CD14-positive monocyte (primary cell): ENCODE results near the gene MRPL51. TPM values are rescaled to one million over a fixed set of nuclear protein-coding genes. Genes with fewer than 3 reads are reported as not detected.

Experiments used
- DNase-seq, 3 donors: peaks; one replicate each; pipeline ENCODE4 v3.0.0-alpha.2; 2011 to 2022
- H2AFZ ChIP-seq: 2 replicates; pipeline ENCODE4 v1.6.0; 2012; ENCODE audit warnings: mild to moderate bottlenecking, low read depth, low read length, inconsistent platforms; ENCODE audit not compliant: insufficient read depth, poor library complexity, severe bottlenecking
- H3K27ac ChIP-seq, 2 donors: 1 replicate in 1 of 2; 2 replicates in 1 of 2; pipeline ENCODE4 v1.5.1; 2012 to 2013; ENCODE audit warnings: low read length in 2 of 2, control low read depth in 1 of 2, inconsistent platforms in 1 of 2, low read depth in 1 of 2, mild to moderate bottlenecking in 1 of 2
- H3K27me3 ChIP-seq, 2 donors: one replicate each; pipeline versions ENCODE4 v1.6.0 to v1.6.1; 2011 to 2013; ENCODE audit warnings: low read length in 2 of 2; ENCODE audit not compliant: control insufficient read depth in 2 of 2, insufficient read depth in 2 of 2
- H3K36me3 ChIP-seq, 2 donors: replicated peaks in 1 of 2; 1 replicate in 1 of 2; 2 replicates in 1 of 2; pipeline versions ENCODE4 v1.5.1 to v1.6.1; 2012 to 2013; ENCODE audit warnings: low read length in 2 of 2, control low read depth in 1 of 2, inconsistent platforms in 1 of 2, mild to moderate bottlenecking in 1 of 2; ENCODE audit not compliant: insufficient read depth in 2 of 2, control insufficient read depth in 1 of 2
- H3K4me1 ChIP-seq, 2 donors: 1 replicate in 1 of 2; 2 replicates in 1 of 2; pipeline versions ENCODE4 v1.5.1 to v1.6.1; 2012 to 2013; ENCODE audit warnings: low read length in 2 of 2, control low read depth in 1 of 2, inconsistent platforms in 1 of 2, mild to moderate bottlenecking in 1 of 2, moderate library complexity in 1 of 2; ENCODE audit not compliant: insufficient read depth in 2 of 2, control insufficient read depth in 1 of 2
- H3K4me2 ChIP-seq: replicated peaks from 2 replicates; pipeline ENCODE3; 2012; ENCODE audit warnings: low read length, moderate library complexity, mild to moderate bottlenecking; ENCODE audit not compliant: poor library complexity, severe bottlenecking; ENCODE audit errors: extremely low read depth
- H3K4me3 ChIP-seq, 3 experiments: fragments of 200-600 bp in 1 of 3; sonication (generic) in 1 of 3; replicated peaks in 1 of 3; 1 replicate in 2 of 3; 2 replicates in 1 of 3; pipeline ENCODE4 v1.5.1; 2011 to 2013; ENCODE audit warnings: low read length in 3 of 3, mild to moderate bottlenecking in 3 of 3, control low read depth in 2 of 3, low read depth in 2 of 3, inconsistent platforms in 1 of 3, moderate library complexity in 1 of 3
- H3K79me2 ChIP-seq: 2 replicates; pipeline ENCODE4 v1.6.0; 2012; ENCODE audit warnings: mild to moderate bottlenecking, control low read depth, inconsistent platforms, low read length, moderate library complexity; ENCODE audit not compliant: insufficient read depth
- H3K9ac ChIP-seq: 2 replicates; pipeline ENCODE4 v1.6.0; 2017; ENCODE audit warnings: low read length, mild to moderate bottlenecking; ENCODE audit not compliant: insufficient read depth, poor library complexity, severe bottlenecking
- H3K9me3 ChIP-seq, 2 donors: replicated peaks in 1 of 2; 1 replicate in 1 of 2; 2 replicates in 1 of 2; pipeline versions ENCODE4 v1.5.1 to v1.6.1; 2012 to 2013; ENCODE audit warnings: low read length in 2 of 2, control low read depth in 1 of 2; ENCODE audit not compliant: control insufficient read depth in 1 of 2, insufficient read depth in 1 of 2
- H4K20me1 ChIP-seq: 2 replicates; pipeline ENCODE4 v1.6.0; 2012; ENCODE audit warnings: mild to moderate bottlenecking, low read length, control low read depth, moderate library complexity; ENCODE audit not compliant: insufficient read depth
- H3K27ac Mint-ChIP-seq, 7 donors: one replicate each; pipeline ENCODE4 v1.8.0; 2020; ENCODE audit warnings: mild to moderate bottlenecking in 7 of 7, mixed read lengths in 7 of 7, moderate library complexity in 6 of 7, inconsistent platforms in 2 of 7
- H3K27me3 Mint-ChIP-seq, 3 donors: one replicate each; pipeline ENCODE4 v1.8.0; 2021 to 2022; ENCODE audit warnings: low read depth in 3 of 3, mild to moderate bottlenecking in 3 of 3, mixed read lengths in 3 of 3, moderate library complexity in 3 of 3, inconsistent platforms in 1 of 3
- H3K36me3 Mint-ChIP-seq, 2 donors: one replicate each; pipeline ENCODE4 v1.8.0; 2020; ENCODE audit warnings: mixed read lengths in 2 of 2, inconsistent platforms in 1 of 2, mild to moderate bottlenecking in 1 of 2
- H3K4me1 Mint-ChIP-seq: one replicate; pipeline ENCODE4 v1.8.0; 2020; ENCODE audit warnings: mild to moderate bottlenecking, mixed read lengths
- H3K4me3 Mint-ChIP-seq, 2 donors: one replicate each; pipeline ENCODE4 v1.8.0; 2020; ENCODE audit warnings: mild to moderate bottlenecking in 2 of 2, mixed read lengths in 2 of 2, moderate library complexity in 1 of 2
- H3K9me3 Mint-ChIP-seq, 7 donors: one replicate each; pipeline ENCODE4 v1.8.0; 2020 to 2022; ENCODE audit warnings: mixed read lengths in 7 of 7, mild to moderate bottlenecking in 6 of 7, moderate library complexity in 6 of 7, inconsistent platforms in 2 of 7
- whole genome bisulfite sequencing: methylation state at CpG from one replicate; pipeline ENCODE4 v1.1.5; 2013; ENCODE audit warnings: missing lambda C conversion rate; ENCODE audit not compliant: insufficient coverage; 5-methylcytosine and 5-hydroxymethylcytosine counted together
- intact Hi-C, 2 donors: fragments of 100-400 bp; cut with micrococcal nuclease; formaldehyde crosslinking; loops; one replicate each; pipeline versions ENCODE4 v1.15.0 to v1.15.1; 2023
- polyA plus RNA-seq, 3 donors: library from polyadenylated mRNA; depleted of rRNA in 1 of 3; unstranded in 2 of 3; stranded (reverse) in 1 of 3; fragments of 300-500 nt in 2 of 3; fragments of >200 nt in 1 of 3; fragmentation: Illumina TruSeq in 2 of 3; gene quantifications; 1 replicate in 2 of 3; 2 replicates in 1 of 3; pipeline ENCODE4 v1.2.3, GENCODE V29; 2012 to 2021
- TF ChIP-seq, protein P1 (sequence below): fragments of 200-600 bp; IDR thresholded peaks from one replicate; pipeline ENCODE4 v1.8.0; 2022; ENCODE audit warnings: antibody characterized with exemption, mild to moderate bottlenecking

Gene MRPL51
- polyA plus RNA-seq, 3 donors, result 22.0 to 238 (median 189) TPM

DNA sequence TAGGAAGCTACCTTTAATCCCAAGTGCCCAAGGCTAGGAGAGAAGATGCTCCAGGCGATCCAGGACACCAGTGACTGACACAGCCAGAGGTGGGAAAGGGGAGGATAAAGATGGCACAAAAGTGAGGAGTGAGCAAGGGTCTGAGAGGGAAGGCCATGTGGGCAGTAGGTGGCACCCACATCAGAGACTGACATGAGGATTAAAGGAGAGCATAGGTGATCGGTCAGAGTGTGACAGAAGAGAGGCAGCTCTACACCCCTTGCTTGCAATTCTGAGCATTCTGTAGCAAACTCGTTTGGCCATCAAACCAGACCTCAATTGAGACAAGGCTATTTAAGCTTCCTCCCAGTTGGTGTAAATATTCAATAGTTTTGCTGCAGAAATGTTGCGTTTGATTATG, 49.0 kb downstream of the MRPL51 start:
- no peaks in the 10 kb centered on the region for H4K20me1 ChIP-seq
- Mint-ChIP-seq H3K4me3 (no peak overlapping the region), H3K27ac (no peak overlapping the region), H3K36me3 (peaks cover 22 to 24% of the 10 kb centered on the region in 2 donors), H3K27me3 (peaks cover 0 to 9% (median 7%) of the 10 kb centered on the region in 3 donors), H3K4me1 (peaks cover 13% of the 10 kb centered on the region), H3K9me3 (peaks cover 0 to 4% (median 0%) of the 10 kb centered on the region in 7 donors)
- no peak for DNase-seq
- no peaks in the 10 kb centered on the region for H3K79me2 ChIP-seq
- H3K36me3 ChIP-seq, result peaks cover 2 to 21% of the 10 kb centered on the region in 2 donors
- no peak overlapping the region for H2AFZ ChIP-seq
- H3K4me2 ChIP-seq, result no peak overlapping the region
- intact Hi-C loops, result no loop called here
- 97% methylated on average over 2 of the region's 4 CpGs for WGBS
- H3K27me3 ChIP-seq, result no peaks in the 10 kb centered on the region
- H3K9me3 ChIP-seq, result no peaks in the 10 kb centered on the region
- TF ChIP-seq, protein P1, sequence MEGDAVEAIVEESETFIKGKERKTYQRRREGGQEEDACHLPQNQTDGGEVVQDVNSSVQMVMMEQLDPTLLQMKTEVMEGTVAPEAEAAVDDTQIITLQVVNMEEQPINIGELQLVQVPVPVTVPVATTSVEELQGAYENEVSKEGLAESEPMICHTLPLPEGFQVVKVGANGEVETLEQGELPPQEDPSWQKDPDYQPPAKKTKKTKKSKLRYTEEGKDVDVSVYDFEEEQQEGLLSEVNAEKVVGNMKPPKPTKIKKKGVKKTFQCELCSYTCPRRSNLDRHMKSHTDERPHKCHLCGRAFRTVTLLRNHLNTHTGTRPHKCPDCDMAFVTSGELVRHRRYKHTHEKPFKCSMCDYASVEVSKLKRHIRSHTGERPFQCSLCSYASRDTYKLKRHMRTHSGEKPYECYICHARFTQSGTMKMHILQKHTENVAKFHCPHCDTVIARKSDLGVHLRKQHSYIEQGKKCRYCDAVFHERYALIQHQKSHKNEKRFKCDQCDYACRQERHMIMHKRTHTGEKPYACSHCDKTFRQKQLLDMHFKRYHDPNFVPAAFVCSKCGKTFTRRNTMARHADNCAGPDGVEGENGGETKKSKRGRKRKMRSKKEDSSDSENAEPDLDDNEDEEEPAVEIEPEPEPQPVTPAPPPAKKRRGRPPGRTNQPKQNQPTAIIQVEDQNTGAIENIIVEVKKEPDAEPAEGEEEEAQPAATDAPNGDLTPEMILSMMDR, result no peak
- H3K9ac ChIP-seq, result no peak overlapping the region
- peaks cover 0 to 9% of the 10 kb centered on the region in 2 donors for H3K4me1 ChIP-seq
- no peak overlapping the region for H3K27ac ChIP-seq
- no peak overlapping the region for H3K4me3 ChIP-seq

- peak overlapping the region in 2 of 7 donors; percentile 27 to 75 for H3K27ac Mint-ChIP-seq
- 74% methylated on average over 4 of the region's 9 CpGs for WGBS
- H3K79me2 ChIP-seq, result no peaks in the 10 kb centered on the region
- H3K36me3 ChIP-seq, result peaks cover 2 to 21% of the 10 kb centered on the region in 2 donors
- no peak overlapping the region for H3K4me2 ChIP-seq
- no peak overlapping the region for H3K4me3 Mint-ChIP-seq
- H3K27me3 Mint-ChIP-seq, result peaks cover 0 to 9% (median 7%) of the 10 kb centered on the region in 3 donors
- no peak overlapping the region for H3K27ac ChIP-seq
- intact Hi-C loops, result no loop called here
- H2AFZ ChIP-seq, result no peak overlapping the region
- peaks cover 13% of the 10 kb centered on the region for H3K4me1 Mint-ChIP-seq
- TF ChIP-seq, protein P1, result no peak
- no peaks in the 10 kb centered on the region for H4K20me1 ChIP-seq
- H3K9me3 Mint-ChIP-seq, result peaks cover 0 to 4% (median 0%) of the 10 kb centered on the region in 7 donors
- DNase-seq, result no peak
- H3K4me3 ChIP-seq, result no peak overlapping the region
- H3K4me1 ChIP-seq, result peaks cover 0 to 9% of the 10 kb centered on the region in 2 donors
- H3K9ac ChIP-seq, result no peak overlapping the region
- H3K27me3 ChIP-seq, result no peaks in the 10 kb centered on the region
- H3K36me3 Mint-ChIP-seq, result peaks cover 22 to 24% of the 10 kb centered on the region in 2 donors
- H3K9me3 ChIP-seq, result no peaks in the 10 kb centered on the region
These were observed 49.6 kb downstream of the MRPL51 start for GRCh38 chr12:6443361-6443983.
